GM12878 (cell line): ENCODE results near the gene CGREF1. TPM values are rescaled to one million over a fixed set of nuclear protein-coding genes. Genes with fewer than 3 reads are reported as not detected.

Source experiments
- BCLAF1 ChIP-seq: fragments of 450-650 bp; IDR thresholded peaks from 2 replicates; pipeline ENCODE4 v1.6.1; 2017; ENCODE audit warnings: antibody characterized with exemption, mild to moderate bottlenecking, moderate library complexity
- CREM ChIP-seq: IDR thresholded peaks from 2 replicates; pipeline ENCODE4 v1.6.1; 2014; ENCODE audit warnings: antibody characterized with exemption, low read depth
- EED ChIP-seq: sonication (generic); IDR thresholded peaks from 2 replicates; pipeline ENCODE4 v1.6.1; 2016; ENCODE audit warnings: antibody characterized with exemption, low read depth
- EGR1 ChIP-seq, 2 experiments: IDR thresholded peaks; 1 replicate in 1 of 2; 2 replicates in 1 of 2; pipeline ENCODE4 v1.6.1; 2011 to 2012; ENCODE audit warnings: low read depth in 2 of 2, low read length in 2 of 2, borderline replicate concordance in 1 of 2, mild to moderate bottlenecking in 1 of 2, moderate library complexity in 1 of 2
- MYC ChIP-seq: IDR thresholded peaks from 2 replicates; pipeline ENCODE4 v1.6.1; 2011; ENCODE audit warnings: mild to moderate bottlenecking, low read length, moderate library complexity, inconsistent platforms; ENCODE audit not compliant: insufficient read depth, insufficient replicate concordance, insufficient read length, severe bottlenecking
- NFXL1 ChIP-seq: fragments of 450-650 bp; IDR thresholded peaks from 2 replicates; pipeline ENCODE4 v1.6.1; 2017; ENCODE audit warnings: antibody characterized with exemption, mild to moderate bottlenecking, borderline replicate concordance
- NKRF ChIP-seq: fragments of 450-650 bp; conservative IDR thresholded peaks from 2 replicates; pipeline ENCODE4 v1.6.1; 2017; ENCODE audit warnings: mild to moderate bottlenecking, moderate library complexity
- POLR2AphosphoS2 ChIP-seq: IDR thresholded peaks from 2 replicates; pipeline ENCODE4 v1.6.1; 2011; ENCODE audit warnings: low read depth, mild to moderate bottlenecking, low read length, improper control_type of control experiment, moderate library complexity
- PRDM15 ChIP-seq: fragments of 450-650 bp; formaldehyde crosslinking; IDR thresholded peaks from 2 replicates; pipeline ENCODE4 v1.4.0; 2020; ENCODE audit warnings: mild to moderate bottlenecking, moderate library complexity
- RELB ChIP-seq: fragments of 450-650 bp; IDR thresholded peaks from 2 replicates; pipeline ENCODE4 v1.6.1; 2017; ENCODE audit warnings: low read depth, mild to moderate bottlenecking, moderate library complexity
- RUNX3 ChIP-seq: IDR thresholded peaks from 2 replicates; pipeline ENCODE4 v1.6.1; 2012; ENCODE audit warnings: low read length, inconsistent platforms
- SMAD1 ChIP-seq: fragments of 450-650 bp; IDR thresholded peaks from 2 replicates; pipeline ENCODE4 v1.6.1; 2018; ENCODE audit warnings: mild to moderate bottlenecking, low read depth; ENCODE audit not compliant: partially characterized antibody
- SMC3 ChIP-seq: IDR thresholded peaks from 2 replicates; pipeline ENCODE4 v1.6.1; 2011; ENCODE audit warnings: low read length, improper control_type of control experiment, borderline replicate concordance
- SUZ12 ChIP-seq: fragments of 200-600 bp; sonication (generic); IDR thresholded peaks from one replicate; pipeline ENCODE4 v1.6.1; 2018; ENCODE audit warnings: antibody characterized with exemption, mild to moderate bottlenecking; ENCODE audit not compliant: unreplicated experiment
- TCF12 ChIP-seq: IDR thresholded peaks from 2 replicates; pipeline ENCODE4 v1.6.1; 2011; ENCODE audit warnings: low read depth, mild to moderate bottlenecking, low read length
- TCF3 ChIP-seq: IDR thresholded peaks from 2 replicates; pipeline ENCODE4 v1.6.1; 2012; ENCODE audit warnings: low read depth, mild to moderate bottlenecking, low read length, borderline replicate concordance; ENCODE audit not compliant: insufficient read depth
- YBX1 ChIP-seq: fragments of 450-650 bp; IDR thresholded peaks from 2 replicates; pipeline ENCODE4 v1.6.1; 2016; ENCODE audit warnings: antibody characterized with exemption
- ZNF207 ChIP-seq: fragments of 450-650 bp; IDR thresholded peaks from 2 replicates; pipeline ENCODE4 v1.6.1; 2014; ENCODE audit warnings: antibody characterized with exemption, mild to moderate bottlenecking, borderline replicate concordance
- ZNF217 ChIP-seq: fragments of 450-650 bp; IDR thresholded peaks from 2 replicates; pipeline ENCODE4 v1.6.1; 2017; ENCODE audit warnings: antibody characterized with exemption, mild to moderate bottlenecking
- polyA plus RNA-seq, 11 experiments: library from polyadenylated mRNA; depleted of rRNA in 4 of 11; unstranded in 6 of 11; stranded (reverse) in 5 of 11; fragments of >200 nt; fragmentation: Nextera tagmentation in 4 of 11; fragmentation: Illumina TruSeq in 1 of 11; extraction: Ambion mirVana in 4 of 11; extraction: Trizol in 1 of 11; gene quantifications; 1 replicate in 1 of 11; 2 replicates in 10 of 11; pipeline versions ENCODE4 v1.2.1 to v1.2.3, GENCODE V29; 2011 to 2016; ENCODE audit warnings: inconsistent platforms in 2 of 11, missing spikeins in 2 of 11, low read depth in 1 of 11
- total RNA-seq, 4 experiments: library from RNA; depleted of rRNA in 3 of 4; stranded (reverse); fragments of >200 nt in 3 of 4; fragmentation: Illumina TruSeq in 1 of 4; extraction: Trizol in 1 of 4; gene quantifications; 2 replicates each; pipeline versions ENCODE4 v1.2.1 to v1.2.3, GENCODE V29; 2013 to 2021

CGREF1 gene
- total and polyA plus RNA-seq, 10 of the 15 experiments (the other 5 are each of a cell fraction or from before 2014, with no cell fraction given) = 0.06 to 0.21 TPM; not detected in 8

GRCh38 chr2:27074738-27075565 lies 44.0 kb downstream of the CGREF1 start (continued):
- TF ChIP-seq EGR1 (IDR thresholded peaks at IDR 0.05; ENCODE audit: borderline replicate concordance in 1 of 2, low read depth in 2 of 2, low read length in 2 of 2) (no peak), MYC (no peak), EED (0 out of 2 replicates have a peak, but pooled peaks have one; percentile 32), POLR2AphosphoS2 (no peak), RELB (0 out of 2 replicates have a peak, but pooled peaks have one; percentile 11), PRDM15 (CRISPR knock-in tag) (no peak), ZNF207 (no peak), TCF3 (peak; percentile 86), NFXL1 (no peak), RUNX3 (peak; percentile 45; the same call in 1 of the 2 replicates), YBX1 (no peak), ZNF217 (no peak), BCLAF1 (no peak), NKRF (no peak), SUZ12 (no peak), TCF12 (peak; percentile 88), SMC3 (no peak), SMAD1 (peak; percentile 50), CREM (no peak)
